HG03175 (cell line): Measurements from ENCODE around the gene PKP2.
"Not testable (repeated sequence)": the region's sequence is repeated elsewhere in the genome, so short reads cannot be mapped to it uniquely, and the experiment has no call there.

Experiments used
- ATAC-seq: cut with Tn5 transposase; IDR thresholded peaks from one replicate; pipeline ENCODE4 v1.9.1; 2021; ENCODE audit warnings: mild to moderate bottlenecking, moderate library complexity; ENCODE audit not compliant: unreplicated experiment

PKP2 gene

GRCh38 chr12:32864731-32865130, 31.8 kb downstream of the PKP2 start:
- no peak for ATAC-seq

DNA sequence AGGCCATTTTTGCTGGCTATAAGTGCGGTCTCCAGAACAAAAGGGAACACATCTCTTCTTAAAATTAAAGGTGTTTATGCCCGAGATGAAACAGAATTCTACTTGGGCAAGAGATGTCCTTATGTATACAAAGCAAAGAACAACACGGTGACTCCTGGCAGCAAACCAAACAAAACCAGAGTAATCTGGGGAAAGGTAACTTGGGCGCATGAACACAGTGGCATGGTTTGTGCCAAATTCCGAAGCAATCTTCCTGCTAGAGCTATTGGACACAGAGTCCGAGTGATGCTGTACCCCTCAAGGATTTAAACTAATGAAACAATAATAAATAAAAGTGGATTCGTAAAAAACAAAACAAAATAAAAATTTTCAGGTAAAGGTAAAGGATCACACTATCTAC, 33.4 kb downstream of the PKP2 start:
- no peak for ATAC-seq

- not testable (repeated sequence) for ATAC-seq
Measured at GRCh38 chr12:32861658-32862057, 34.9 kb downstream of the PKP2 start.

DNA sequence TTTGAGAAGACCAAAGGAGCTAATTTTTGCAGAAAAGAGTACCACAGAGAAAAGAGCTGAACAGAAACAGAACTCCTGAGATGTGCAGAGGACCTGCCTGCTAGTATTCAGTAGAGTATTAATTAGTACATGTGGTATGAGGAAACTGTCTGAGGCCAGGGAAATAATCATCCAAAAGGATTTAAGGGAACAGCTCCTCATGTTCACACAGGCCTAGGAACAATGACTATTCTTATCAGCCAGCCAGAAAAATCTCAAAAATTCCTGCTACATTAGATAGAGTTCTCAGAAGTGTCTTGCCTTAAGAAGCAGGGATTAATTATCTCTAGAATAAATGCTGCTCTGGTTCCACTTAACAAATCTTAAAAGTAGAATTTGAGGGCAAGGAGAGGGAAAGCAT, 36.4 kb downstream of the PKP2 start:
- no peak for ATAC-seq

DNA sequence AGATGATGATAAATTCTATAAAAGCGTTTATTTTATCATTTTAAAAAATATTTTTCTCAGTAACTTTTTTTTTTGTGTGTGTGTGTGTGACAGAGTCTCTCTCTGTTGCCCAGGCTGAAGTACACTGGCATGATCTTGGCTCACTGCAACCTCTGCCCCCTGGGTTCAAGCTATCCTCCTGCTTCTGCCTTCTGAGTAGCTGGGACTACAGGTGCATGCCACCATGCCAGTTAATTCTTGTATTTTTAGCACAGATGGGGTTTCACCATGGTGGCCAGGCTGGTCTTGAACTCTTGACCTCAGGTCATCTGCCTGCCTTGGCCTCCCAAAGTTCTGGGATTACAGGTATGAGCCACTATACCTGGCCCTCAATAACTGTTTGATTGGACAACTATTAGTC, 37.2 kb downstream of the PKP2 start:
- ATAC-seq, result no peak

- ATAC-seq, result no peak
Measured at GRCh38 chr12:32854716-32855115, 41.9 kb downstream of the PKP2 start.

DNA sequence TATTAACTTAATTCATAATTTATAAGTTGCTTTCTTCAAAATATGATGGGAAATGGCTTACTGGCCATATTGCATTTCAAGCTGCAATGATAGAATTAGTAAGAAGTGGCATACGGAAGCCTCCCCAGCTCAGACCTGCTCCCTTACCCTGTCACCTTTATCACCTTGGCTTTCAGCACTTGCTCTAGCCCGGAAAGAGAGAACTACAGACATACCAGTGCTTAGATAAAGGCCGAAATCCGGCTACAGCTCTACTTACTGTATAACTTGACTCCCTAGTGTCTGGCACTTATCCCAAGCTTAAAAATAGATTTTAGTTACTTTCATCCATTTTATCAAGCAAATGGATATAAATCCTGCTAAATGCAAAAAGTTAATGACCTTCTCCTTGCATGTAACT, 42.5 kb downstream of the PKP2 start:
- ATAC-seq, result no peak

DNA sequence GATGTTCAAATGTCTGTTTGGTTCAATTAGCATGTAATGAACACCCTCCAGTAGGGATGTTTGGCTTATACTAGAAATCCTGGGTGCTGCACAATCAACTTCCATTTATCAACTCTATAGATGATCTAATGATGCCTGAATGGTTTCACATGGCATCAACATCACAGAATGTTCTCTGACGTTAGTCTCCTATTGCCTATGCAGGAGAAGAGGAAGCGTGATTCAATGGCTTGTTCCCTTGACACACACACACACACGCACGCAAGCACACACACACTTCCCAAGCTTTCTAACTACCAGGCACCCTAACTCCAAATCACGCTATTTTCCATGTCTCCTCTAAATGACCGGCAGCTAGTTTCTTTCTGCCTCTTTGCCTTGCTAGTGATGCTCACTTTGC, 49.3 kb downstream of the PKP2 start:
- no peak for ATAC-seq

DNA sequence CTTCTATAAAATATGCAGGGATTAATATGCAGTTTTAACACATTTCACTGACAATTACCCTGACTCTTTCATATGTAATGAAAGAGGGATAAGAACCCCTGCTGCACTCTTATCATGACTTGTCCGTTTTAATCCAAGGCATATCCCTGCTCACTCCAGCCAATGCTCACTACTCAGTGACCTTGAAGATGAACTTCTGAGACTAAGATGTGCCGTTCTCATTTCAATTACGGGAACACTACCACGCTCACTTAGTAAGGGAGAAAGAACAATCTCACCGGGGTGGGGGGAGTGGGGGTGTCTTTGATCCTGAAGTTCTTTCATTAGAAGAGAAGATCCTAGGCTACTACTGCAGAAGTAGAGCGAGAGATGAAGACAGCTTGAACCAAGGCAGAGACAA, 50.5 kb downstream of the PKP2 start:
- ATAC-seq, result no peak

- no peak for ATAC-seq
Measured at GRCh38 chr12:32843528-32844095, 53.0 kb downstream of the PKP2 start.

DNA sequence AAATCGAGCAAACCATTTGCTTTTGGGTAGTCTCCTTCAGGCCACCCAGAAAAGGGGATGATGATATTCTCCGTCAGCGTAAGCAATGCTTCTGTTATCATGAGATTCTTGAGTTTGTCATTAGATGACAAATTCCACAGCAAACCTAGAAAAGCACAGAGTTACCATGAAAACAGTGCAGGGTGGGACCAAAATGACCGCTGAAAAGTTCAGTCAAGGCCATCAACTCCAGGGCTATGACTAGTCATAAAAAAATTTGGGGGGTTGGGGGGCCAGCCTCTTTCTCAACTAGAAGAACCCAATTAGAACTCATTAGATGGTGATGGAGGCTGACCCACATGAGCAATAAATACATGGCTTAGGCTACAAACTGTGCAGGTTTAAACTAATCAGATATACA, 55.5 kb downstream of the PKP2 start:
- ATAC-seq, result no peak

GRCh38 chr12:32839828-32840227, 56.7 kb downstream of the PKP2 start:
- ATAC-seq, result no peak

DNA sequence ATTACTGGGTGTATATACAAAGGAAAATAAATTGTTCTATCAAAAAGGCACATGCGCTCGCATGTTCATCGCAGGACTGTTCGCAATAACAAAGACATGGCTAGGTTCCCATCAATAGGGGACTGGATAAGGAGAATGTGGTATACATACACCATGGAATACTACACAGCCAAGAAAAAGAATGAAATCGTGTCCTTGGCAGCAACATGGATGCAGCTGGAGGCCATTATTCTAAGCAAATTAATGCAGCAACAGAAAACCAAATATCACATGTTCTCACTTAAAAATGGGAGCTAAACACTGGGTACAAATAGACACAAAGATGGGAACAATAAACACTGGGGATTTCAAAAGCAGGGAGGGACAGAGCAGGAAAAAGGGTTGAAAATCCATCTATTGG, 58.6 kb downstream of the PKP2 start:
- no peak for ATAC-seq

DNA sequence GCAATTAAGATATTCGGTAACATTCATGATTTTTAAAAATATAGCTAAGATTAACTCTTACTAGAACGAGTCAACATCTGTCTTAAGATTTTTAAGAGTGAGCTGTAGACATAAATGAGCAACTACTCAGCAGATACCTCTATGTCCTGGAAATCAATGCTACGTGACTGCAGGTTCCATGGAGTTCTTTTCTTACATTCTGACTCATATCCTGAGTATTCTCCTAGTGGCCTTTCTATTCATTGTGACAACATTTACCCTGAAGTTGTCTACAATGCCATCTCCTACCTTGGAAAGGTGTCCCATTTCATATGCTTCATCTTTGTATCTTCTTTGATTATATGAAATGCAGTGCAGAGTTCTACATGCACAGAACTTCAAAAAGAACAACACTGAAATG, 59.9 kb downstream of the PKP2 start:
- no peak for ATAC-seq

DNA sequence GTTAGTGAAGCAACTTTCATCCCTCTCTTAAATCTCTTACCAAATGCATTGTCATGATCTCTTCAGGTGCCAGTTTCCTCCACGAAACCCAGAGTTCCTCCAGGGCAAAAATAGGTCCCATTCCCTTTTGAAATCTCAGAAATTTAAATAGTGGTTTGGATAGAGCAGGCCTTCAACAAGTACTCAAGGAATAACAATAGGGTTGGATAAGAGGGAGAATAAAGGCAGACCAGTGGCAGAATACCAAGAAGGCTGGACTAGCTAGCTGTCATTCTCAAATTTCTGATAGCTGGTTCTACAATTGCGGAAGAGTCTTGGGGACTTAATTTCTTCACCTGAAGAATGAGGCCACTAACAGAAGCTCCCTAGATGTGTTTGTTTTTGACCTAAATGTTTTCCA, 62.5 kb downstream of the PKP2 start:
- ATAC-seq, result no peak

GRCh38 chr12:32828552-32828951, 68.0 kb downstream of the PKP2 start:
- no peak for ATAC-seq

DNA sequence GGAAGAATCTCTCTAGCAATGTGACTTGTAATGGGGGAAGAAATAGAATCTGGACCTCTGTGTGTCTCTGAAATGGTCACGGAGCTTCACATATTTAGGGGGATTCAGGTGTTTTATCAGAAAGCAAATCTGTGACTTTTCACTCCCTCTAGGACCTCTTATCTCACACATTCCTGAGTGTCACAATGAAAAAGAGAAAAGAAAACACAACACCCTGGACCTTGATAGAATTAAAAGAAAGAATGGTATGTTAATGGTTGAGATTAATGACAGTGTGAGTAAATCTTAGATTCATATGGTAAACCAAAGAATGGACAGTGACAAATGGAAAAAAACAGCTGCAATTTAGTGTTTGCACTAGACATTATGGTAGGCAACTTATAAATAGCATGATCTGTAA, 68.5 kb downstream of the PKP2 start:
- no peak for ATAC-seq

DNA sequence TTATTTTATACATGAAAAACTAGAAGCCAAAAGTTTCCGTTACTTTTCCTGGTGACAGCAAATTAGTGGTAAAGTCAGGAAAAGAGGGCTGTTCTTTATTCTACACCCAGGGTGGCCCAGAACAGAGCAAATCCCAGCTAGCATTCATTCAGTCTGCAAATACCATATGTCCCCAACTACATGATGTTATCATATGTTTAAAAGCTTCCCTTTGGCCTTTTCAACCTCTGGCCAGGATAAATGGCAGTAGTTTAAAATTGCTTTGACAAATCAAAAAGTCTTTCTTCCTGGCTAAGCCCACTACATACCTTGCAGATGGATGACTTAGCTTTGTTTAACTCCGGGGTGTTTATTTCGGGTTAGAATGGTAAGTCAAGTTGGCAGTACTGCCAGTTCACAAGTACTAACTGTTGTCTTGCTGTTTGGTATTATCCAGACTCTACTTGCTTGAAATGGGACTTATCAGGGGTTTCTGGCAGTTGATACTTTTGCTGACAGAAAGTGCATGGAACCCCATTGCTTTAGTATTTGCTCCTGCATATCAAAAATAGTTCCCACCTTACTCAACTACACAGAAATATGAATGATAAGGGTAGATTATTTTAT, 69.7 kb downstream of the PKP2 start:
- ATAC-seq, result no peak

DNA sequence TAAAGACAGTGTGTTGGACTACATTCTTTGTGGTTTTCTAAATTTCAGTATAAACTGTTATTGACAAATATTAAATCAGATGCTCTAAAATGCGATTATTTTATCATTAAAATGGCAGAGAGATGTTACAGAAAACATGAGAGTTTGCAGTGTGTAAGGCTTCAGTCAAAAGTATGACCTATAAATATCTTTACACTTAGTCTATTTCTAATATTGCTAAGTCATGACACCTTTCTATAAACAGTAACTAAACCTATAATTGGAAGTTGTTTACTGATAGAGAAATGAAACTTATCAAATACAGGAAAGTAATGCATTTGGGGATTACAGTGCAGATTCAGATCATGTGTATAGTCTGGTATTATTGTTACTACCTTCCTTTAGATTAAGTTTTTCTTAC, 72.0 kb downstream of the PKP2 start:
- no peak for ATAC-seq

GRCh38 chr12:32822344-32822743, 74.2 kb downstream of the PKP2 start:
- ATAC-seq, result no peak

DNA sequence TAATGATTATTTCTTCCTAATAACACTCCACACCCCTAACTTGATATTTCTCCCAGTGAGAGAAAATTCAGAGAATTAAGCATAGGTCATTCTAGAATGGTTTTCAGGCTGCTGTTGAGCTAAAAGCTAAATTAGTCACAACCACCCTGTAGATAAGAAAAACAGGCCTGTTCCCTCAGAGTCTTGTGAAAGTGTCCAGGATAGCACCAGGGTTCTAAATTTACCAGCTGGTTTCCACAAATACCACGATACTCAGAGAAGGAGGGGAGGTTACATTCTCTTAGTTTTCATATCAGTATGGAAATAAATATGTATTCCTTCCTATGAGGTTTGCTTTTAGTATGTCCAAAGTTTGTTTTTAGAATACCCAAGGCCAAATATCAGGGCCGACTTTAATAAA, 74.9 kb downstream of the PKP2 start:
- no peak for ATAC-seq

DNA sequence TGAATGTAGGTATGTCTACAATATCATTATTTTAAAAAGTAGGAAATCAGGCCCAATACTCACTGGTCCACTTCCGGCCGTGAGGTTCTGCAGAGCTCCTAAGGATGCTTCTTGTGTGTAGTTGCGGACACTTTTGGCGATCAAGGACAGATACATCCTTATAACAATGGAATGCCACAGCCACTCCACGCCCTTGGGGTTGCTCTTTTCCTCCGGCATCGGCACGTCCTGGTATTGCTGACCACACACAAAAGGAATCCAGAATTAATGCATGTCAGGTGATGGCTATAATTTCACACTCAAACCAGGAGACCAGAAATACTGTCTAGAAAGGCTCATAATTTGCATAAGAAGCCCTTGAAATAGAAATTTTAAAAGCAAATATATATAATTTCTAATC, 75.3 kb downstream of the PKP2 start:
- ATAC-seq, result no peak

GRCh38 chr12:32820376-32820931, 76.1 kb downstream of the PKP2 start:
- no peak for ATAC-seq
